PFSK-1 (cell line): ENCODE measurements around the gene PID1.

Experiments used
- FOXP2 ChIP-seq: optimal IDR thresholded peaks from 2 replicates; pipeline ENCODE3; 2011; ENCODE audit warnings: borderline replicate concordance, control low read depth, inconsistent platforms; ENCODE audit not compliant: insufficient read depth; ENCODE audit errors: extremely low read length, extremely low read depth
- POLR2AphosphoS5 ChIP-seq: IDR thresholded peaks from 2 replicates; pipeline ENCODE4 v1.6.1; 2012; ENCODE audit warnings: low read depth, mild to moderate bottlenecking, control low read depth, low read length, moderate library complexity
- REST ChIP-seq, 2 experiments: IDR thresholded peaks; 2 replicates each; pipeline versions ENCODE4 v1.6.1 to v1.8.0; 2011 to 2012; ENCODE audit warnings: low read depth in 2 of 2, low read length in 2 of 2, control low read depth in 1 of 2, inconsistent platforms in 1 of 2, mild to moderate bottlenecking in 1 of 2, moderate library complexity in 1 of 2; ENCODE audit not compliant: insufficient read depth in 1 of 2
- SIN3A ChIP-seq: IDR thresholded peaks from 2 replicates; pipeline ENCODE4 v1.6.1; 2012; ENCODE audit warnings: mild to moderate bottlenecking, low read length, moderate library complexity, borderline replicate concordance; ENCODE audit not compliant: insufficient read depth
- TAF1 ChIP-seq: IDR thresholded peaks from 2 replicates; pipeline ENCODE4 v1.6.1; 2012; ENCODE audit warnings: low read length, control low read depth, borderline replicate concordance; ENCODE audit not compliant: insufficient read depth

The PID1 gene

GRCh38 chr2:229237270-229237669 is 33.8 kb downstream of the PID1 start:
- no peak for TF ChIP-seq REST (IDR thresholded peaks at IDR 0.05; ENCODE audit: insufficient read depth in 1 of 2, low read depth in 2 of 2, low read length in 2 of 2)
- TF ChIP-seq SIN3A = no peak
- no peak for TF ChIP-seq TAF1
- TF ChIP-seq FOXP2 = no peak
- TF ChIP-seq POLR2AphosphoS5 = no peak

- TF ChIP-seq SIN3A = no peak
- TF ChIP-seq FOXP2 = no peak
- TF ChIP-seq TAF1 = no peak
- TF ChIP-seq REST (IDR thresholded peaks at IDR 0.05; ENCODE audit: insufficient read depth in 1 of 2, low read depth in 2 of 2, low read length in 2 of 2) = peak in 1 of 2 experiments; percentile 87; a peak in 2 of 4 replicates
Measured at GRCh38 chr2:229235131-229235914, 35.8 kb downstream of the PID1 start.

DNA sequence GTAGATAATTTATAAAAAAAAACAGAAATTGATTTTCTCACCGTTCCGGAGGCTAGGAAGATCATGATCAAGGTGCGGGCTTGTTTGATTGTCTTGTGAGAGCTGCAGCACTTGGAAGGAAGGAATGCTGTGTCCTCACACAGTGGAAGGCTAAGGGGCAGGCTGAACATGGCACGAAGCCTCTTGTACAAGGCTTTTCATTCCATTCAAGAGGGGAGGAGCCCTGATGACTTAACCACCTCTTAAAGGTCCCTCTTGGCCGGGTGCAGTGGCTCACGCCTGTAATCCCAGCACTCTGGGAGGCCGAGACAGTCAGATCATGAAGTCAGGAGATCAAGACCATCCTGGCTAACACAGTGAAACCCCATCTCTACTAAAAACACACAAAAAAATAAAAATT is 39.2 kb downstream of the PID1 start:
- no peak for TF ChIP-seq REST (IDR thresholded peaks at IDR 0.05; ENCODE audit: insufficient read depth in 1 of 2, low read depth in 2 of 2, low read length in 2 of 2)
- TF ChIP-seq FOXP2 = no peak
- no peak for TF ChIP-seq SIN3A
- TF ChIP-seq TAF1 = no peak
- TF ChIP-seq POLR2AphosphoS5 = no peak

GRCh38 chr2:229231328-229231868 is 39.7 kb downstream of the PID1 start:
- TF ChIP-seq FOXP2 (no peak), POLR2AphosphoS5 (no peak), SIN3A (no peak), REST (IDR thresholded peaks at IDR 0.05; ENCODE audit: insufficient read depth in 1 of 2, low read depth in 2 of 2, low read length in 2 of 2) (no peak), TAF1 (no peak)
